Fibroblast of pulmonary artery (primary cell): ENCODE measurements around the gene ZBP1.

ENCODE experiments used
- DNase-seq: peaks from one replicate; pipeline ENCODE4 v3.0.0-alpha.2; 2010; ENCODE audit warnings: low read depth
- H3K4me3 ChIP-seq: replicated peaks from 2 replicates; pipeline ENCODE4 v1.5.1; 2011; ENCODE audit warnings: low read depth, mild to moderate bottlenecking, control low read depth, low read length, moderate library complexity
- CTCF ChIP-seq: IDR thresholded peaks from 2 replicates; pipeline ENCODE4 v1.5.1; 2011; ENCODE audit warnings: mild to moderate bottlenecking, control low read depth, low read length, inconsistent platforms; ENCODE audit errors: missing control alignments

ZBP1 gene

GRCh38 chr20:57590485-57591288, 29.5 kb downstream of the ZBP1 start:
- no peak overlapping the region for H3K4me3 ChIP-seq
- no peak for TF ChIP-seq CTCF
- no peak for DNase-seq

DNA sequence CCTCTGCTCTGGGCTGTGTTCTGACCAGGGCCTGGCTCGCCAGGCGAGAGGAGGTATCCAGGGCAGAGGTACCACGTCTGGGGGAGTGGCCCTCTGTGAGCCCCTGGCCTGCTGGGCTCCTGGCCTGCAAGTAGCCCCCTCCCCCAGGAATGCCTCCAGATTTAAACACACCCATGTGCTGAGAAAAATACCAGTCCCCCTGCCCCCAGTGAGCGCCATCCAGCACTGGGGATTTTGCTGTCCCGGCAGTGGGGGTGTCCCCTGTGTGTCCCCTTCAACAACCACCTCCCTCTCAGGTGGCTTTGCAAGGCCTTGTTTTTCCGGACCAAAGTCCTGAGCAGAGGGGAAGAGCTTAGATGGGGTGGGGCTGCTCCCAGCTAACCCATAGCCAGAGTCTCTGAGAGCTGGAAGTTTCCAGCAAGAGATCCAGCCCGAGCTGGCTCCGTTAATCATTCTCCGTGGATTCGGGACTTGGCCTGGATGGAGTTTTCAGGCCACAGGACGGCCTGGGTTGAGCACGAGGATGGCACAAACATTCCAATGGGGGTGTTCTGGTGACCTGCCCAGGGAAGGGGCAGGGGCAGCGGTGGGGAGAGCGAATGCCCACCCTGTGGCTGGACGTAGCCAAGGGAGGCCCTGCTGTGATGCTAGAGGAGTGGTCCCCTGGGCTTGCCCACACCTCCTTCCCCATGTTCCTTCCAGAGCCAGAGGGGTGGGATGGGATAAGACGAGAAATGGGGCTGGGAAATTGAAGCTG, 30.3 kb downstream of the ZBP1 start:
- no peak overlapping the region for H3K4me3 ChIP-seq
- DNase-seq: no peak
- no peak for TF ChIP-seq CTCF

GRCh38 chr20:57589123-57589727, 31.0 kb downstream of the ZBP1 start:
- no peak for DNase-seq
- no peak overlapping the region for H3K4me3 ChIP-seq
- no peak for TF ChIP-seq CTCF

- DNase-seq: no peak
- TF ChIP-seq CTCF: no peak
- no peak overlapping the region for H3K4me3 ChIP-seq
These were observed 31.6 kb downstream of the ZBP1 start for GRCh38 chr20:57588596-57588995.

GRCh38 chr20:57587989-57588377, 32.2 kb downstream of the ZBP1 start:
- H3K4me3 ChIP-seq: no peak overlapping the region
- no peak for DNase-seq
- no peak for TF ChIP-seq CTCF

DNA sequence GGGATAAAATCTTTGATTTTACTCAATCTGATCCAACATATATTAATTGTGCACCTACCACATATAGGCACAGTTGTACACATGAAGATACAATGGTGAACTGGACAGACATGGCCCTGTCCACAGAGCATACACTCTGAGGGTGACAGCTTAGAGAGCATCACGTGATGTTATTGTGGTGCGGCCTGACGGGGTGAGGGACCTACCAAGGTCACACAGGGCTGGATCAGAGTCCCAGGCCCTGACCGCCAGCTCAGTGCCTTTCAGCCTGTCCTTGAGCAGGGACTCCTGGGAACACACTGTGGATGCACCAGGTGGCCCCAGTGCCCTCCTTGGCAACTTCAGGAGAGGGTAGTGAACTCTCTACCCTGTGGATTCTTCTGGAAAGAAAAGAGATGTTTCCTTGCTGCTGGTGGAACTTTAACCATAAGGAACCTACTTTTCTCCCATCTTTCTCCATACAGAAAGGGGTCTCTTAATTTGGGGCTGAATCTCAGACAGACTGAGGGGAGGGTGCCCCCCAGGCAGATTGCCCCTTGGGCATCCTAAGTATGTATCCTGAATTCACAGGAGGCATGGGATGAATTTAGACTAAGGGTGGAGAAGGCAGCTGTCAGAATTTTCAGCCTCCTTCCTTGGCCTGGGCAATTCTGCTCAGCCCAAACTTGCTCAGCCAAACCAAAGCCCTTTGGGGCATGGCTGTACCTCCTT, 32.8 kb downstream of the ZBP1 start:
- no peak for TF ChIP-seq CTCF
- no peak for DNase-seq
- no peak overlapping the region for H3K4me3 ChIP-seq
